C4-2B (cell line): ENCODE data around the gene CILP2.

Experiments
- ZFX ChIP-seq: fragments of 450-650 bp; IDR thresholded peaks from 2 replicates; pipeline ENCODE4 v1.6.1; 2017
- TF ChIP-seq, protein P1 (sequence below): fragments of 450-650 bp; conservative IDR thresholded peaks from 2 replicates; pipeline ENCODE4 v1.5.1; 2017; ENCODE audit warnings: mild to moderate bottlenecking

DNA sequence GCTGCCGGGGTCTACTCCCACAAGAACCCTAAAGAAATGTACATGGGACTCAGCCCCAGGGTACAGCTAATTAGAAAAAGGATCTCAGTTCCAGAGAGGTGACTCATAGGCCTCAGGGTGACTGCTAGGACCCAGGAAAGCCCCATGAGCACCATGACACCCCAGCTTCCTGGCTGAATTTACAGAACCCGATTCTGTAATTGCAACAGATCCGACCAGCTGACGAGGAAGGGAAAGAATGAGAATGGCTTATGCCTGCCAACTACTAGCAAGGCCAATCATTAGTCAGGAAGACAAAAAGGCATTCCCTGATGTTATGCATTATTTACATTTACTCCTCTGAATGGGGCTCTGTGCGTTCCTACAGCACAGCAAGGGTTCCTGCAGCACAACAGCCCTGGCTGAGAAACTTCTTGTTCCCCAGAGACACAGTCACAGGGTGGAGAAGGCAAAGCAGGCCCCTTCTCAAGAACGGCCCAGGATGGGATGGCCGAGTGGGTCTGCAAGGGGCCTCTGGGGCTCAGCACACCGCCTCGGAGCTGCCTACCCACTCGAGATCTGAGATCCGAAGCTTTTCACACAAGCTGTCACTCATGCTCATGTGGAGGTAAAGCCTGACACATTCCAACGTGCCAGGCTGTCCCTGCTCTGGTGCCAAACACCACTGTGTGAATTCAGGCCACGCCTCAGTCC, 53.2 kb downstream of the CILP2 start:
- TF ChIP-seq, protein P1, sequence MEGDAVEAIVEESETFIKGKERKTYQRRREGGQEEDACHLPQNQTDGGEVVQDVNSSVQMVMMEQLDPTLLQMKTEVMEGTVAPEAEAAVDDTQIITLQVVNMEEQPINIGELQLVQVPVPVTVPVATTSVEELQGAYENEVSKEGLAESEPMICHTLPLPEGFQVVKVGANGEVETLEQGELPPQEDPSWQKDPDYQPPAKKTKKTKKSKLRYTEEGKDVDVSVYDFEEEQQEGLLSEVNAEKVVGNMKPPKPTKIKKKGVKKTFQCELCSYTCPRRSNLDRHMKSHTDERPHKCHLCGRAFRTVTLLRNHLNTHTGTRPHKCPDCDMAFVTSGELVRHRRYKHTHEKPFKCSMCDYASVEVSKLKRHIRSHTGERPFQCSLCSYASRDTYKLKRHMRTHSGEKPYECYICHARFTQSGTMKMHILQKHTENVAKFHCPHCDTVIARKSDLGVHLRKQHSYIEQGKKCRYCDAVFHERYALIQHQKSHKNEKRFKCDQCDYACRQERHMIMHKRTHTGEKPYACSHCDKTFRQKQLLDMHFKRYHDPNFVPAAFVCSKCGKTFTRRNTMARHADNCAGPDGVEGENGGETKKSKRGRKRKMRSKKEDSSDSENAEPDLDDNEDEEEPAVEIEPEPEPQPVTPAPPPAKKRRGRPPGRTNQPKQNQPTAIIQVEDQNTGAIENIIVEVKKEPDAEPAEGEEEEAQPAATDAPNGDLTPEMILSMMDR, result no peak
- TF ChIP-seq ZFX, result no peak
